CD14-positive monocyte (primary cell): ENCODE measurements around the gene APLP1. TPM values are rescaled to one million over a fixed set of nuclear protein-coding genes. Genes with fewer than 3 reads are reported as not detected.

ENCODE experiments used
- DNase-seq, 3 donors: peaks; one replicate each; pipeline ENCODE4 v3.0.0-alpha.2; 2011 to 2022
- H2AFZ ChIP-seq: 2 replicates; pipeline ENCODE4 v1.6.0; 2012; ENCODE audit warnings: mild to moderate bottlenecking, low read depth, low read length, inconsistent platforms; ENCODE audit not compliant: insufficient read depth, poor library complexity, severe bottlenecking
- H3K27ac ChIP-seq, 2 donors: 1 replicate in 1 of 2; 2 replicates in 1 of 2; pipeline ENCODE4 v1.5.1; 2012 to 2013; ENCODE audit warnings: low read length in 2 of 2, control low read depth in 1 of 2, inconsistent platforms in 1 of 2, low read depth in 1 of 2, mild to moderate bottlenecking in 1 of 2
- H3K27me3 ChIP-seq, 2 donors: one replicate each; pipeline versions ENCODE4 v1.6.0 to v1.6.1; 2011 to 2013; ENCODE audit warnings: low read length in 2 of 2; ENCODE audit not compliant: control insufficient read depth in 2 of 2, insufficient read depth in 2 of 2
- H3K36me3 ChIP-seq, 2 donors: replicated peaks in 1 of 2; 1 replicate in 1 of 2; 2 replicates in 1 of 2; pipeline versions ENCODE4 v1.5.1 to v1.6.1; 2012 to 2013; ENCODE audit warnings: low read length in 2 of 2, control low read depth in 1 of 2, inconsistent platforms in 1 of 2, mild to moderate bottlenecking in 1 of 2; ENCODE audit not compliant: insufficient read depth in 2 of 2, control insufficient read depth in 1 of 2
- H3K4me1 ChIP-seq, 2 donors: 1 replicate in 1 of 2; 2 replicates in 1 of 2; pipeline versions ENCODE4 v1.5.1 to v1.6.1; 2012 to 2013; ENCODE audit warnings: low read length in 2 of 2, control low read depth in 1 of 2, inconsistent platforms in 1 of 2, mild to moderate bottlenecking in 1 of 2, moderate library complexity in 1 of 2; ENCODE audit not compliant: insufficient read depth in 2 of 2, control insufficient read depth in 1 of 2
- H3K4me2 ChIP-seq: replicated peaks from 2 replicates; pipeline ENCODE3; 2012; ENCODE audit warnings: low read length, moderate library complexity, mild to moderate bottlenecking; ENCODE audit not compliant: poor library complexity, severe bottlenecking; ENCODE audit errors: extremely low read depth
- H3K4me3 ChIP-seq, 3 experiments: fragments of 200-600 bp in 1 of 3; sonication (generic) in 1 of 3; replicated peaks in 1 of 3; 1 replicate in 2 of 3; 2 replicates in 1 of 3; pipeline ENCODE4 v1.5.1; 2011 to 2013; ENCODE audit warnings: low read length in 3 of 3, mild to moderate bottlenecking in 3 of 3, control low read depth in 2 of 3, low read depth in 2 of 3, inconsistent platforms in 1 of 3, moderate library complexity in 1 of 3
- H3K79me2 ChIP-seq: 2 replicates; pipeline ENCODE4 v1.6.0; 2012; ENCODE audit warnings: mild to moderate bottlenecking, control low read depth, inconsistent platforms, low read length, moderate library complexity; ENCODE audit not compliant: insufficient read depth
- H3K9ac ChIP-seq: 2 replicates; pipeline ENCODE4 v1.6.0; 2017; ENCODE audit warnings: low read length, mild to moderate bottlenecking; ENCODE audit not compliant: insufficient read depth, poor library complexity, severe bottlenecking
- H3K9me3 ChIP-seq, 2 donors: replicated peaks in 1 of 2; 1 replicate in 1 of 2; 2 replicates in 1 of 2; pipeline versions ENCODE4 v1.5.1 to v1.6.1; 2012 to 2013; ENCODE audit warnings: low read length in 2 of 2, control low read depth in 1 of 2; ENCODE audit not compliant: control insufficient read depth in 1 of 2, insufficient read depth in 1 of 2
- H4K20me1 ChIP-seq: 2 replicates; pipeline ENCODE4 v1.6.0; 2012; ENCODE audit warnings: mild to moderate bottlenecking, low read length, control low read depth, moderate library complexity; ENCODE audit not compliant: insufficient read depth
- H3K27ac Mint-ChIP-seq, 7 donors: one replicate each; pipeline ENCODE4 v1.8.0; 2020; ENCODE audit warnings: mild to moderate bottlenecking in 7 of 7, mixed read lengths in 7 of 7, moderate library complexity in 6 of 7, inconsistent platforms in 2 of 7
- H3K27me3 Mint-ChIP-seq, 3 donors: one replicate each; pipeline ENCODE4 v1.8.0; 2021 to 2022; ENCODE audit warnings: low read depth in 3 of 3, mild to moderate bottlenecking in 3 of 3, mixed read lengths in 3 of 3, moderate library complexity in 3 of 3, inconsistent platforms in 1 of 3
- H3K36me3 Mint-ChIP-seq, 2 donors: one replicate each; pipeline ENCODE4 v1.8.0; 2020; ENCODE audit warnings: mixed read lengths in 2 of 2, inconsistent platforms in 1 of 2, mild to moderate bottlenecking in 1 of 2
- H3K4me1 Mint-ChIP-seq: one replicate; pipeline ENCODE4 v1.8.0; 2020; ENCODE audit warnings: mild to moderate bottlenecking, mixed read lengths
- H3K4me3 Mint-ChIP-seq, 2 donors: one replicate each; pipeline ENCODE4 v1.8.0; 2020; ENCODE audit warnings: mild to moderate bottlenecking in 2 of 2, mixed read lengths in 2 of 2, moderate library complexity in 1 of 2
- H3K9me3 Mint-ChIP-seq, 7 donors: one replicate each; pipeline ENCODE4 v1.8.0; 2020 to 2022; ENCODE audit warnings: mixed read lengths in 7 of 7, mild to moderate bottlenecking in 6 of 7, moderate library complexity in 6 of 7, inconsistent platforms in 2 of 7
- WGBS: methylation state at CpG from one replicate; pipeline ENCODE4 v1.1.5; 2013; ENCODE audit warnings: missing lambda C conversion rate; ENCODE audit not compliant: insufficient coverage; 5-methylcytosine and 5-hydroxymethylcytosine counted together
- intact Hi-C, 2 donors: fragments of 100-400 bp; cut with micrococcal nuclease; formaldehyde crosslinking; loops; one replicate each; pipeline versions ENCODE4 v1.15.0 to v1.15.1; 2023
- polyA plus RNA-seq, 3 donors: library from polyadenylated mRNA; depleted of rRNA in 1 of 3; unstranded in 2 of 3; stranded (reverse) in 1 of 3; fragments of 300-500 nt in 2 of 3; fragments of >200 nt in 1 of 3; fragmentation: Illumina TruSeq in 2 of 3; gene quantifications; 1 replicate in 2 of 3; 2 replicates in 1 of 3; pipeline ENCODE4 v1.2.3, GENCODE V29; 2012 to 2021
- TF ChIP-seq, protein P1 (sequence below): fragments of 200-600 bp; IDR thresholded peaks from one replicate; pipeline ENCODE4 v1.8.0; 2022; ENCODE audit warnings: antibody characterized with exemption, mild to moderate bottlenecking

Gene APLP1
- polyA plus RNA-seq, 3 donors: not detected

DNA sequence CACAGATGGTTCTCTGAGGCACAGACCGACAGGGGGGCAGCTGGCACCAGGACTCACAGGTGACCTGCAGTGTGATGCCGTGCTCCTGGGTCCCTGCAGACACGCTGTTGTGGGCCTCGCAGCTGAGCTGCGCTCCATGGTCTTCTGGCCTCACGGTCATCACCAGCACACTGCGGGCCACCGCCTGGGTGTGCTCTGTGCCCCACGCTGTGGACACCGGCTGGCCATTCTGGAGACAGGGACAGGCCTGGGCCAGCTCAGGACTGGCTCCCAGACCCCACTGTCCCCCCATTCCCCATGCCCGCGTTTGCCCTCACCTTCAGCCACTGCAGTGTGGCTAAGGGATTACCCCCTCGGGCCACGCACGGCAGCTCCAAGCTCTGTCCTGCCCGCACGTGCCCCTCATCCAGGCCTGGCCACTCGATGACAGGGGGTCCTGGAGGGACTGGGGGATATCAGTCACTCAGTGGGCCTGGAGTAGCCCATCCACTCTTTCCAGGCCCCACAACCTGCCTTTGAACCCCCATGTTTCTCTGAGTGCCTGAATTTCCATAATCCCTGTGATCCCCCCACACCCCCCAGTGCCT, 19.4 kb upstream of the APLP1 start:
- no peaks in the 10 kb centered on the region for H3K79me2 ChIP-seq
- WGBS: 90% methylated on average over 14 of the region's 18 CpGs
- no peak overlapping the region for H2AFZ ChIP-seq
- Mint-ChIP-seq H3K4me3 (no peak overlapping the region), H3K27me3 (peaks cover 57 to 86% (median 60%) of the 10 kb centered on the region in 3 donors), H3K27ac (no peak overlapping the region), H3K4me1 (peaks cover 14% of the 10 kb centered on the region), H3K36me3 (peaks cover 4 to 5% of the 10 kb centered on the region in 2 donors), H3K9me3 (peaks cover 0 to 15% (median 9%) of the 10 kb centered on the region in 7 donors)
- peaks cover 0 to 17% of the 10 kb centered on the region in 2 donors for H3K9me3 ChIP-seq
- H3K4me2 ChIP-seq: no peak overlapping the region
- H3K9ac ChIP-seq: no peak overlapping the region
- DNase-seq: no peak
- H3K4me3 ChIP-seq: no peak overlapping the region
- TF ChIP-seq, protein P1, sequence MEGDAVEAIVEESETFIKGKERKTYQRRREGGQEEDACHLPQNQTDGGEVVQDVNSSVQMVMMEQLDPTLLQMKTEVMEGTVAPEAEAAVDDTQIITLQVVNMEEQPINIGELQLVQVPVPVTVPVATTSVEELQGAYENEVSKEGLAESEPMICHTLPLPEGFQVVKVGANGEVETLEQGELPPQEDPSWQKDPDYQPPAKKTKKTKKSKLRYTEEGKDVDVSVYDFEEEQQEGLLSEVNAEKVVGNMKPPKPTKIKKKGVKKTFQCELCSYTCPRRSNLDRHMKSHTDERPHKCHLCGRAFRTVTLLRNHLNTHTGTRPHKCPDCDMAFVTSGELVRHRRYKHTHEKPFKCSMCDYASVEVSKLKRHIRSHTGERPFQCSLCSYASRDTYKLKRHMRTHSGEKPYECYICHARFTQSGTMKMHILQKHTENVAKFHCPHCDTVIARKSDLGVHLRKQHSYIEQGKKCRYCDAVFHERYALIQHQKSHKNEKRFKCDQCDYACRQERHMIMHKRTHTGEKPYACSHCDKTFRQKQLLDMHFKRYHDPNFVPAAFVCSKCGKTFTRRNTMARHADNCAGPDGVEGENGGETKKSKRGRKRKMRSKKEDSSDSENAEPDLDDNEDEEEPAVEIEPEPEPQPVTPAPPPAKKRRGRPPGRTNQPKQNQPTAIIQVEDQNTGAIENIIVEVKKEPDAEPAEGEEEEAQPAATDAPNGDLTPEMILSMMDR: no peak
- H3K27me3 ChIP-seq: peaks cover 23 to 55% of the 10 kb centered on the region in 2 donors
- no peak overlapping the region for H3K27ac ChIP-seq
- intact Hi-C loops: no loop called here
- peaks cover 9 to 11% of the 10 kb centered on the region in 2 donors for H3K4me1 ChIP-seq
- H3K36me3 ChIP-seq: no peaks in the 10 kb centered on the region
- no peaks in the 10 kb centered on the region for H4K20me1 ChIP-seq

DNA sequence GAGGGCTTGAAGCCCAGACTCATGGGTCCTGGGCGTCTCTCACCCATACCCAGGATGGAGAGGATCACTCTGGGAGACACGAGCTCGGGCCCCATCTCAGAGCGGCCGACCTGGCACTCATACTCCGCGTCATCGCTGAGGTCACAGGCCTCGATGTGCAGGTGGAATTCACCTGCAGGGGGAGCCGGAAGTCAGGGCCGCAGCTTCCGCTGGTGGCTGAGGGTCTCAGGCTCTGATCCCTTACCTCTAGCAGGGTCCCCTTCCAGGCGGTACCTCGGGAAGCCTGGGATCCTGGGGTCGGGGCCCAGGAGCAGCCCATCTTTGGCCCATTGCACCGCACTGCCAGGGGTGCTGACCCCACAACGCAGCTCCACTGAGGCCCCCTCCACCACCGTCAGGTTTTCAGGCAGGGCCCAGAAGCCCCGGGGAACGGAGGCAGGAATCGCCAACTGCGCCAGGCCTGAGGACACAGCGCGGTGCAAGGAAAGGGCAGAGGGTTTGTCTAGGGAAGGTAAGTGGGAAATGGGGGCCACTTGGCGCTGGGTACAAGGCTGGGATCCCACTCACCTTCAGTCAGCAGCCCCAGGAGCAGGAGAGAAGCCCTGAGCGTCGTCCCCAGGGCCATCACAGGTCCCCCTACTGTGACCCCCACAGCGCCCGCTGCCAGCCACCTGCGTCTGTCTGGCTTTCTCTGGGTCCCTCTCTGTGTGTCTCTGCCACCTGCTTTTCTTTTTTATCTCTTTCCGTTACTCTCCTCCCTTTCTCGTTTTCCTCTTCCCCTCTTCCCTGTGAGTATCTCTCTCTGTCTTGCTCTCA, 17.0 kb upstream of the APLP1 start:
- Mint-ChIP-seq H3K27me3 (peaks cover 54 to 86% (median 54%) of the 10 kb centered on the region in 3 donors), H3K4me1 (no peaks in the 10 kb centered on the region), H3K9me3 (peaks cover 0 to 8% (median 1%) of the 10 kb centered on the region in 7 donors), H3K4me3 (peak overlapping the region in 1 of 2 donors; percentile 53), H3K36me3 (no peaks in the 10 kb centered on the region), H3K27ac (no peak overlapping the region)
- WGBS: 42% methylated on average over 21 of the region's 32 CpGs
- H3K4me3 ChIP-seq: no peak overlapping the region
- peaks cover 14 to 49% of the 10 kb centered on the region in 2 donors for H3K27me3 ChIP-seq
- no peak overlapping the region for H2AFZ ChIP-seq
- no peaks in the 10 kb centered on the region for H3K79me2 ChIP-seq
- peaks cover 2 to 5% of the 10 kb centered on the region in 2 donors for H3K4me1 ChIP-seq
- no peak for DNase-seq
- no peak overlapping the region for H3K9ac ChIP-seq
- TF ChIP-seq, protein P1: no peak
- no peaks in the 10 kb centered on the region for H4K20me1 ChIP-seq
- no peak overlapping the region for H3K27ac ChIP-seq
- no peaks in the 10 kb centered on the region for H3K36me3 ChIP-seq
- no peak overlapping the region for H3K4me2 ChIP-seq
- H3K9me3 ChIP-seq: peaks cover 0 to 6% of the 10 kb centered on the region in 2 donors
- intact Hi-C loops: no loop called here
